ENCODE data around the gene CELSR1.

CELSR1 gene

GRCh38 chr22:46392137-46392844, 145.1 kb downstream of the CELSR1 start:
- DNase-seq = no peak

GRCh38 chr22:46391486-46392136, 145.8 kb downstream of the CELSR1 start:
- no peak for DNase-seq

- no peak for DNase-seq
Observed at GRCh38 chr22:46390652-46391301, 146.6 kb downstream of the CELSR1 start.

- no peak for DNase-seq
Observed at GRCh38 chr22:46390105-46390651, 147.2 kb downstream of the CELSR1 start.

- no peak for DNase-seq
Observed at GRCh38 chr22:46389081-46389480, 148.3 kb downstream of the CELSR1 start.

GRCh38 chr22:46388647-46389046, 148.8 kb downstream of the CELSR1 start:
- no peak for DNase-seq

GRCh38 chr22:46387748-46388147, 149.7 kb downstream of the CELSR1 start:
- DNase-seq = no peak

- DNase-seq = no peak
Observed at GRCh38 chr22:46386312-46386711, 151.1 kb downstream of the CELSR1 start.

GRCh38 chr22:46382524-46382923, 154.9 kb downstream of the CELSR1 start:
- DNase-seq = no peak

GRCh38 chr22:46381731-46382130, 155.7 kb downstream of the CELSR1 start:
- DNase-seq = no peak

- no peak for DNase-seq
Observed at GRCh38 chr22:46381142-46381541, 156.3 kb downstream of the CELSR1 start.

GRCh38 chr22:46380581-46380980, 156.8 kb downstream of the CELSR1 start:
- DNase-seq = no peak

- DNase-seq = no peak
Observed at GRCh38 chr22:46380069-46380468, 157.4 kb downstream of the CELSR1 start.

- DNase-seq = no peak
Observed at GRCh38 chr22:46379066-46379930, 158.1 kb downstream of the CELSR1 start.

- no peak for DNase-seq
Observed at GRCh38 chr22:46378426-46379065, 158.9 kb downstream of the CELSR1 start.

- DNase-seq = no peak
Observed at GRCh38 chr22:46377525-46378425, 159.6 kb downstream of the CELSR1 start.

GRCh38 chr22:46376908-46377524, 160.4 kb downstream of the CELSR1 start:
- no peak for DNase-seq

GRCh38 chr22:46376111-46376510, 161.3 kb downstream of the CELSR1 start:
- DNase-seq = no peak

GRCh38 chr22:46374663-46375474, 162.6 kb downstream of the CELSR1 start:
- no peak for DNase-seq
